ENCODE measurements around the gene FAM9C. TPM values are rescaled to one million over a fixed set of nuclear protein-coding genes. Genes with fewer than 3 reads are reported as not detected.

Gene FAM9C
- total and polyA plus RNA-seq, 9 of the 15 experiments (the other 6 are each of a cell fraction or from before 2014, with no cell fraction given): not detected

GRCh38 chrX:13059637-13060499 lies 15.4 kb upstream of the FAM9C start (continued):
- TF ChIP-seq MGA (IDR thresholded peaks at IDR 0.05) (peak; percentile 11; the same call in 1 of the 2 replicates), ZNF75A (CRISPR knock-in tag; IDR thresholded peaks at IDR 0.05) (no peak), NFATC3 (IDR thresholded peaks at IDR 0.05) (0 out of 2 replicates have a peak, but pooled peaks have one; percentile 37), ZNF354B (CRISPR knock-in tag; IDR thresholded peaks at IDR 0.05) (no peak), FOXP4 (CRISPR knock-in tag; IDR thresholded peaks at IDR 0.05; ENCODE audit: borderline replicate concordance) (no peak)
